HG03139 (cell line): ENCODE data around the gene SURF1.
"Not testable (repeated sequence)": the region's sequence is repeated elsewhere in the genome, so short reads cannot be mapped to it uniquely, and the experiment has no call there.

Source experiments
- ATAC-seq: cut with Tn5 transposase; IDR thresholded peaks from one replicate; pipeline ENCODE4 v1.9.1; 2021; ENCODE audit not compliant: unreplicated experiment

Gene SURF1

GRCh38 chr9:133346021-133346785 lies 10.1 kb downstream of the SURF1 start:
- ATAC-seq = no peak

DNA sequence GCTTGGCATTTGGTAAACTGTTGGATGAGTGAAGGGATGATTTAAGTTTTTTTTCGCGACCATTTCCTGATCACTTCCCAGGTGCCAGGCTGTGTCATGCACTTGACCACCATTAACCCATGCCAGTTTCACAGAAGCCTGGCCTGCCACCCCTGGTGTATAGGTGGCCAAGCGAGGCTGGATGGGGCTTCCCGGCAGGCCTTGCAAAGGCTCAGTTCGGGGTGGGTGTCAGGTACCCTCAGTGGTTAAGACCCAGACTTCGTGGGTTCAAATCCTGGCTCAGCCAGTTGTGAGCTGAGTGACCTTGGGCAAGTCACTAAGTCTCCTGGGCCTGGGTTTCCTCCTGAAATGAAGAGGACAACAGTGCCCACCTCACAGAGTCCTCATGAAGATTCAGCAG lies 10.7 kb downstream of the SURF1 start:
- no peak for ATAC-seq

DNA sequence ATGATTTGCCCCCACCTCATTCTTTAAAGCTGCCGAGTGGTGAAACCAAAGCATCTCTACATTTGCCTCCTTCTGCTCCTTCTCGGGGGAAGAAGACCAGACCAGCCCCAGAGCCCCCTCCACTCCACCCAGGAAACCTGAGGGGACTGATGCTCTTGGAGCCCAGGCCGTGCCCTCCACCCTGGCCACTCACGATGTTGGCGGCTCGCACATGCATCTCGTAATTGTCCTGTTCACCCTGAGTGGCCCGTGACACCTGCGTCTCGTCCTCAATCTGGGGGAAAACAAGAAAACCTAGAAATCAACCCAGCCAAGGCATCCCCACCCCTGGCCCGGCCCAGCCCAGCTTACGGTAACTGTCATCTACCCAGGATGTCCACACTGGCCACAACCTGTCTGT lies 11.3 kb downstream of the SURF1 start:
- ATAC-seq = no peak

DNA sequence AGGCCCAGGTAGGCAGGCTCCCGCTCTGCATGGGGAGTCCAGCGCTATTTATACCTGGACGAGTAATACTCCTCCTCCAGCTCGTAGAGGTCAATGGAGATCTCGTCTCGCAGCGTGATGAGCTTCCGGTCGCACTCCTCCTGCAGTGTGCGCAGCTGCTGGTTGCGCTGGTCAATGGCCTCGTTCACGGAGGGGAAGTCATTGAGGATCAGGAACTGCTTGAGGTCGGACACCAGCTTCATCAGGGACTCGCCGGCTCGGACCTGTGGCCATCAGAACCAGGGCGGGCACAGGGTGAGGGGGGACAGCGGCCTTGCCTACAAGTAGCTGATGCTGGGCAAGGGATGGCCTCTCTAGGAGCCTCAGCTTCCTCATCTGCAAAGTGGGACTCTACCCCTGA lies 12.2 kb downstream of the SURF1 start:
- no peak for ATAC-seq

DNA sequence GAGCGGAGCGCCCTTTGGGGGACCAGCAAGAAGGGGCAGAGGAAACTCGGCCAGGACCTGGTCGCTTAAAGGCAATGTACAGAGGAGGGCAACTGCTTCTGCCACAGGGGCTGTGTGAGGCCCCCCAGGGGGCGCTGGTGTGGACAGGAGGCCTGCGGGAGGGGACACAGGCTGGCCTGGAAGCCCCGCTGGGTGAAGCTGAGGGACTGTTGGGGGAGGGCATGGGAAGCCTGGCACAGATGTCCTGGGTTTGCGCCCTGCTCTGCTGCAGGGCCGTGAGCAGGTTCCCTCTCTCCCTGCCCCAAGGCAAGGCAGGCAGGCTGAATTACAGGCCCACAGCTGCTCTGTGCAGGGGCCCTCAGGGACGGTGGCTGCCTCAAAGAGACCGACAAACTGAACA lies 13.7 kb downstream of the SURF1 start:
- no peak for ATAC-seq

- ATAC-seq = no peak
Measured at GRCh38 chr9:133342069-133342406, 14.2 kb downstream of the SURF1 start.

GRCh38 chr9:133341369-133342068 lies 14.8 kb downstream of the SURF1 start:
- ATAC-seq = no peak

DNA sequence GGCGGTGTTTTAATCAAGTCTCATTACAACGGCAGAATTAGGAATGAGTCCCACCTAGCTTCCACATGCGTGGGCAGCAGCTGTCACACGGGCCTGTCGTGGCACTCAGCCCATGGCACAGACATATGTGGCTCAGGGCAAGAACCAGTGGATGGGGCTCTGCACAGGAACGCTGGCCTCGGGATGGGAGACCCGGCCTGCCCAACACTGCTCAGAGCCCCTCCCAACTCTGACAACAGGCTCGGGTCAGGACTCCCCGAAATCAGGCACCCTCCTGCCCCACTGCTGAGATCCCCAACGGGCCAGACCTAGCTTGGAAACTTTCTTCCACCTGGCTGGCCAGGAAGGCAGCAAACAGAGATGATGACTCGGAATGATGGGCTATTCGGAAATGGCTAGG lies 15.4 kb downstream of the SURF1 start:
- no peak for ATAC-seq

GRCh38 chr9:133340256-133340655 lies 16.0 kb downstream of the SURF1 start:
- ATAC-seq = no peak

GRCh38 chr9:133339641-133340040 lies 16.6 kb downstream of the SURF1 start:
- ATAC-seq = no peak

- ATAC-seq = peak; percentile 72
Measured at GRCh38 chr9:133335924-133336811, 20.1 kb downstream of the SURF1 start, which contains the start of gene SURF6. Gene SURF6, minus strand, starts transcription at chr9:133336188. Its CDS starts 56 bp downstream, at chr9:133336132.

DNA sequence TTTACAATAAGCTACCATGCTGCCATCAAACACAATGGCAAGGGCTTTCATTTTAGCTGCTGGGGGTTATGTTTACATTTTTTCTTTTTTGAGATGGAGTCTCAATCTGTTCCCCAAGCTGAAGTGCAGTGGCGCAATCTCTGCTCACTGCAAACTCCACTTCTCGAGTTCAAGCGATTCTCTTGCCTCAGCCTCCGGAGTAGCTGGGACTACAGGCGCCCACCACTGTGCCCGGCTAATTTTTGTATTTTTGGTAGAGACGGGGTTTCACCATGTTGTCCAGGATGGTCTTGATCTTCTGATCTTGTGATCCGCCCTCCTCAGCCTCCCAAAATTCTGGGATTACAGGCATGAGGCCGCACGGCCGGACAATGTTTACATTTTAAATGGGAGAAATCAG lies 21.4 kb downstream of the SURF1 start:
- ATAC-seq = not testable (repeated sequence)

DNA sequence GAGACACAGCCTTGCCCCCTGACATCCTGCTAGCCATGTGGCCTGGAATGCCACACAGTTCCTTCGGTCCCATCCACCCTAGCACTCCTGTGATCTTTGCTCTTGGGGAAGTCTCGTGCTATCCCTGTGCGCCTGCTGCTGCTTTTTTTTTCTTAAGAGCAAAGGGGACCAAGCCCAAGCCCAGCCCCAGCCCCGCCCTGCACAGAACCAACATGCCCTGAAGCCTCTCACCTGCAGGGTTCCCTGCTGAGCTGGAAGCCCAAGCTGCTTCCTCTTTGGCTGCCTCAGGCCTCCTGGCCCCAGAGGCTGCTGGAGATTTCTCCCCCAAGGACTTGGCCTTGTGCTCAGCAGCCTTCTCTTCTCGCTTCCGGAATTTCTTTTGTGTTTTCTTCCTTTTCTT lies 22.1 kb downstream of the SURF1 start:
- no peak for ATAC-seq

GRCh38 chr9:133333566-133333965 lies 22.7 kb downstream of the SURF1 start:
- no peak for ATAC-seq

DNA sequence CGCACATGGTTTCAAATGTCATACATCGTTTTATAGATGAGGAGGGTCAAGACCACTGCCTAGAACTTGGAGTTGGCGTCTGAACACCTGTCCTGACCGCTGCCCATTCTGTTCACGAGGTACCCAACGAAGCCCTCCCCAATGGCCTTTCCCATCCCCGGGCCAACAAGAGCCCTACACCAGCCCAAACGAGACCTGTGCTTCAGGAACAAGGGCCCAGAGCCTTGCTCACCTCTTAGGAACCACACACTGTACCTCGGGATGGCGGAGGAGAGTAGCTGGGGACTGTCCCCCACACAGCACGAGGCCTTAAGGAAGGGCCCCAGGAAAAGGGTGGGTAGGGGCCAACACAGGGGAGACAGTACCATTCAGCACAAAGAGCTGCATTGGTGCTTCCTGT lies 23.3 kb downstream of the SURF1 start:
- no peak for ATAC-seq

- ATAC-seq = no peak
Measured at GRCh38 chr9:133332381-133332730, 23.9 kb downstream of the SURF1 start.

GRCh38 chr9:133331641-133332380 lies 24.5 kb downstream of the SURF1 start:
- no peak for ATAC-seq

GRCh38 chr9:133331221-133331620 lies 25.1 kb downstream of the SURF1 start:
- no peak for ATAC-seq

- not testable (repeated sequence) for ATAC-seq
Measured at GRCh38 chr9:133329306-133330156, 26.8 kb downstream of the SURF1 start.

DNA sequence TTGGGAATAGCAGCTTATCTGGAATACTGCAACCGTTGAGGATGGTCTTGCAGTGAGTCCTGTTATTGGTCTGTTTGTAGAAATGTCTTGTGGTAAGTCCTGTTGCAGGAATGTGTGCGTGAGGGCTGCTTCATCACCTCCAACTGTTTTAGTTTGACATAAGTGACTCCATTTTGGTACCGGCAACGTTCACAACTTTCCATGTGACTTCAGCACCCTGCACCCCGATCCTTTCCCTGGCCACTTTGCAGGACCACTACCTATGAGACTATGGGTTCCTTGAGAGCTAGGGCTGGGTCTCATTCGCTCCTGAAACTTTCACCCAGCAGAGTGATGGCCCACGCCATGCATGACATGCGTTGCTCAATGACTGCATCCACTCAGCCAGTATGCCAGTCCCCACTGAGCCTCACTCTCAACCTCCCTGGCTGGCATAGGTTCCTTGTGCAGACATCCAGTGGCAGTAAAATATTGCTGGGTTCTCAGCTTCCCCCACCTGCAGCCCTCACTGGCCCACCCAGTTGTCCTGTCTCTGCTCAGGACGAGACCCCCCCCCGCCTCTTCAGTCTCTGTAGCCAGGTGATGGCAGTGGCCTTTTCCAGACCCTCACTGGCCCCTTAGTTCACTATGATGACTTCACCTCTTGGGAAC lies 28.3 kb downstream of the SURF1 start:
- no peak for ATAC-seq
